ENCODE measurements around the gene ZNF684. TPM values are rescaled to one million over a fixed set of nuclear protein-coding genes. Genes with fewer than 3 reads are reported as not detected.

Gene ZNF684
- 4.5 and 5.1 TPM in 2 replicates for total RNA-seq

DNA sequence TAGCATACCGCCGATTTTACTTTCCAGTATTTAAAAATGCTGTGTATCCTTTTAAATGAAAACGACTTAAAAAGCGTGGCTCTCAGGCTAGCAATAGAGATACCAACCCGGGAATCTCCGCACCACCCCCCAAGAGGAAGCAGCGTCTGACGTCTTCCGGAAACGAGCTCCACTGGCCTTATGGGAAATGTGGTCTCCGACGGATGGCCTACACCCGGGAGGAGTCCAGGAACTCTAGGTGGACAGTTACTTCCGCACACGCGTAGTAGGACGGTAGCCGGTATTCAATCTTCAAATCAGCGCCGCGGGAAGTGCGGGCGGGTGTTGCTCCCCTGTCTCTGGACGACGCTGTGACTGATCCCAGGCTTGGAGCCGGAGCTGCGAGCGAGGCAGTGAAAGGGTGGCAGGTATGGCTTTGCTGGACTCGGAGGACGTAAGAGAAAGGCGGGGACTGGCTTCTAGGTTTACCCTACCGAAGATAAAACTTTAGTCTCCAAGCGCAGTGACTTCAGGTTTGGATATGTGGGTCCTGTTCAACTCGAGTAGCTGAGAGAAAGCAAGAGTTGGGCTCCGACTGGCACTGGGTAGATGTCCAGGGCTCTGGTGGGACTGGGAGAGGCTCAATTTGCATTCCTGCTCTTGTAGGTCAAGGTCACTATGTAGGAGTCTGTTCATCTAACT lies at the start of gene ZNF684:
TSS of gene ZNF684 (plus strand) at position 257 of the 681 bp plus-strand sequence. CDS start 1,530 bp downstream, outside the sequence.

GRCh38 chr1:40508375-40509341 lies 22.8 kb upstream of the ZNF684 start, which contains the start of gene EXO5:
TSS of gene EXO5 (plus strand) at chr1:40508767. CDS start at chr1:40514545, 5,778 bp downstream.

Other genes with a start within 250 kb of the ZNF684 start
- 2.5 and 7.1 TPM in 2 replicates for gene COL9A2, start 214.4 kb upstream of the ZNF684 start, total RNA-seq
- gene SMAP2, start 157.9 kb upstream of the ZNF684 start, total RNA-seq, result 26.6 and 36.2 TPM in 2 replicates
- gene ZFP69B, start 81.2 kb upstream of the ZNF684 start, total RNA-seq, result 2.2 and 3.8 TPM in 2 replicates
- 3.6 and 3.9 TPM in 2 replicates for gene ZFP69, start 54.3 kb upstream of the ZNF684 start, total RNA-seq
- 5.5 and 10.0 TPM in 2 replicates for gene EXO5, start 22.9 kb upstream of the ZNF684 start, total RNA-seq
- 0.29 and 0.33 TPM in 2 replicates for gene RIMS3, start 134.0 kb downstream of the ZNF684 start, total RNA-seq
- 30.4 and 31.3 TPM in 2 replicates for gene NFYC, start 160.1 kb downstream of the ZNF684 start, total RNA-seq

Data from smooth muscle cell of trachea (primary cell).